HepG2 (cell line): Measurements from ENCODE around the gene DDX23. TPM values are rescaled to one million over a fixed set of nuclear protein-coding genes. Genes with fewer than 3 reads are reported as not detected.

Experiments used
- GPN1 ChIP-seq: sonication (generic); formaldehyde crosslinking; IDR thresholded peaks from 2 replicates; pipeline ENCODE4 v1.5.1; 2020; ENCODE audit warnings: missing genetic modification reagents, borderline replicate concordance
- HOXA9 ChIP-seq: sonication (generic); formaldehyde crosslinking; IDR thresholded peaks from 2 replicates; pipeline ENCODE4 v1.8.1; 2022; ENCODE audit warnings: missing genetic modification reagents, mild to moderate bottlenecking, moderate library complexity, borderline replicate concordance
- IRX3 ChIP-seq: sonication (generic); formaldehyde crosslinking; IDR thresholded peaks from 2 replicates; pipeline ENCODE4 v1.8.1; 2023; ENCODE audit warnings: mild to moderate bottlenecking, low read depth, missing genetic modification reagents, borderline replicate concordance
- KDM3A ChIP-seq: IDR thresholded peaks from 2 replicates; pipeline ENCODE4 v1.6.1; 2018; ENCODE audit warnings: low read depth, missing compliant biosample characterization
- MAFG ChIP-seq: sonication (generic); formaldehyde crosslinking; IDR thresholded peaks from 2 replicates; pipeline ENCODE4 v1.5.1; 2020; ENCODE audit warnings: mild to moderate bottlenecking, missing genetic modification reagents
- RFX5 ChIP-seq: IDR thresholded peaks from 2 replicates; pipeline ENCODE4 v1.6.1; 2011; ENCODE audit warnings: low read depth, low read length, improper control_type of control experiment
- SIN3B ChIP-seq: fragments of 150-350 bp; IDR thresholded peaks from 2 replicates; pipeline ENCODE4 v1.6.1; 2014; ENCODE audit warnings: low read length
- ZNF446 ChIP-seq: sonication (generic); formaldehyde crosslinking; IDR thresholded peaks from 2 replicates; pipeline ENCODE4 v1.5.0; 2020; ENCODE audit warnings: mild to moderate bottlenecking, missing genetic modification reagents
- ZNF546 ChIP-seq: sonication (generic); formaldehyde crosslinking; conservative IDR thresholded peaks from 2 replicates; pipeline ENCODE4 v1.8.1; 2023; ENCODE audit warnings: mild to moderate bottlenecking, missing genetic modification reagents
- ZZZ3 ChIP-seq: sonication (generic); formaldehyde crosslinking; IDR thresholded peaks from 2 replicates; pipeline ENCODE4 v1.4.0; 2020; ENCODE audit warnings: missing genetic modification reagents, mild to moderate bottlenecking, borderline replicate concordance
- polyA plus RNA-seq, 8 experiments: library from polyadenylated mRNA; depleted of rRNA in 3 of 8; stranded (reverse) in 7 of 8; unstranded in 1 of 8; fragments of >200 nt; fragmentation: Illumina TruSeq in 4 of 8; extraction: Trizol in 4 of 8; gene quantifications; 2 replicates each; pipeline versions ENCODE4 v1.2.1 to v1.2.3, GENCODE V29; 2011 to 2016; ENCODE audit warnings: low read depth in 4 of 8, missing spikeins in 1 of 8, mixed read lengths in 1 of 8; ENCODE audit not compliant: insufficient read depth in 1 of 8
- total RNA-seq, 5 experiments: library from RNA; depleted of rRNA; stranded (reverse); fragments of >200 nt; fragmentation: Illumina TruSeq; extraction: Trizol; gene quantifications; 2 replicates each; pipeline ENCODE4 v1.2.3, GENCODE V29; 2016; ENCODE audit warnings: low read depth in 1 of 5
- TF ChIP-seq, protein P1 (sequence below): IDR thresholded peaks from 2 replicates; pipeline ENCODE4 v1.6.1; 2016; ENCODE audit warnings: missing compliant biosample characterization, missing genetic modification reagents, borderline replicate concordance
- TF ChIP-seq, protein P2 (sequence below): sonication (generic); formaldehyde crosslinking; IDR thresholded peaks from 2 replicates; pipeline ENCODE4 v1.5.0; 2020; ENCODE audit warnings: mild to moderate bottlenecking, missing genetic modification reagents, borderline replicate concordance
- TF ChIP-seq, protein P3 (sequence below): IDR thresholded peaks from 2 replicates; pipeline ENCODE4 v1.6.1; 2016; ENCODE audit warnings: missing compliant biosample characterization, missing genetic modification reagents, borderline replicate concordance
- TF ChIP-seq, protein P4 (sequence below): sonication (generic); formaldehyde crosslinking; IDR thresholded peaks from 2 replicates; pipeline ENCODE4 v1.4.0; 2020; ENCODE audit warnings: mild to moderate bottlenecking, missing genetic modification reagents
- TF ChIP-seq, protein P5 (sequence below): sonication (generic); formaldehyde crosslinking; IDR thresholded peaks from 2 replicates; pipeline ENCODE4 v1.5.0; 2020; ENCODE audit warnings: missing genetic modification reagents

DDX23 gene
- total and polyA plus RNA-seq, 2 of the 13 experiments (the other 11 are each of a cell fraction or from before 2014, with no cell fraction given) = 35.7 to 90.0 TPM

DNA sequence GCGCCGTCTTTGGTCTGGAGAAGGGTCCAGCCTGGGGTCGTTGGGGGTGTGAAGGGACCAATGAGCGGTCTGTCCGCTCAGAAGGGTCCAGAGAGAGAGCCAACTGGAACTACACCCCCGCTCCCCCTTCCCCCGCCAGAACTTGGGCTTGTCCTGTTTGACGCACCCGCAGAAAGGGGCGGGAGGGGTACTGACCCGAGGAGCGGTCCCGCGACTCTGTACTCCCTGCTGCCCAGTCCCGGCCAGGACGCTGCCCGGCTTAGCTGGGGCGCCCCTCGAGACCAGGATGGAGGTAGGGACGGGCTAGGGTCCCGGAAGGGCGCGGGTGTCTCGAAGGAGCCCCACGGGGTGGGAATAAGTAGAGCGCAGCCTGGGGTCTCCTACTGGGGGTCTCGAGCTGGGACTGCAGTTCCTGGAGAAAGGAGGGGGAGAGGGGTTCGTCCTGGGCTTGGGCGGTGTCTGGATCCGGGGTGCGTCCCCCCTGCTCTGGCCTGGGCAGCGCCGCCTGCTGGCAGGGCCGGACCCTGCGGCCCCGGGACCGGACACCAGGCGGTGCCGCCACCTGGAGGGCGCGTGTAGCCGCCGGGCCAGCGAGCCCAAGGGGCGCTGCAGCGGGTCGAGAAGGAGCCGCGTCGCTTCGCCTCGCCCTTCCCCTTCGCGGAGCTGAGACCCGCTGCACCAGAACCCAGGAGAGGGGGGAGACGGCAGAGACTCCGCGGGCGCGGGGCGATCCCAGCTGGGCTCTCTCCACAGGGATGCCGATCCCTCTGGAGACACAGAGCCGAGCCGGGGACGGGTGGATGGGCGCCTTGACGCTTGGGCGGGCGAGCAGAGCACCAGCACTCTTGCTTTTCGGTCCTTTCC lies 37.5 kb downstream of the DDX23 start (continued):
- TF ChIP-seq MAFG (CRISPR knock-in tag) (no peak), IRX3 (no peak), ZZZ3 (CRISPR knock-in tag) (no peak), ZNF546 (no peak; the same call in none of the 2 replicates), RFX5 (no peak), SIN3B (no peak), KDM3A (CRISPR knock-in tag) (0 out of 2 replicates have a peak, but pooled peaks have one; percentile 20), HOXA9 (CRISPR knock-in tag) (no peak), GPN1 (CRISPR knock-in tag) (no peak), ZNF446 (CRISPR knock-in tag) (no peak)
- TF ChIP-seq, protein P1, sequence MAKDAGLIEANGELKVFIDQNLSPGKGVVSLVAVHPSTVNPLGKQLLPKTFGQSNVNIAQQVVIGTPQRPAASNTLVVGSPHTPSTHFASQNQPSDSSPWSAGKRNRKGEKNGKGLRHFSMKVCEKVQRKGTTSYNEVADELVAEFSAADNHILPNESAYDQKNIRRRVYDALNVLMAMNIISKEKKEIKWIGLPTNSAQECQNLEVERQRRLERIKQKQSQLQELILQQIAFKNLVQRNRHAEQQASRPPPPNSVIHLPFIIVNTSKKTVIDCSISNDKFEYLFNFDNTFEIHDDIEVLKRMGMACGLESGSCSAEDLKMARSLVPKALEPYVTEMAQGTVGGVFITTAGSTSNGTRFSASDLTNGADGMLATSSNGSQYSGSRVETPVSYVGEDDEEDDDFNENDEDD (CRISPR knock-in tag) = peak; percentile 64; the same call in 1 of the 2 replicates
- TF ChIP-seq, protein P2, sequence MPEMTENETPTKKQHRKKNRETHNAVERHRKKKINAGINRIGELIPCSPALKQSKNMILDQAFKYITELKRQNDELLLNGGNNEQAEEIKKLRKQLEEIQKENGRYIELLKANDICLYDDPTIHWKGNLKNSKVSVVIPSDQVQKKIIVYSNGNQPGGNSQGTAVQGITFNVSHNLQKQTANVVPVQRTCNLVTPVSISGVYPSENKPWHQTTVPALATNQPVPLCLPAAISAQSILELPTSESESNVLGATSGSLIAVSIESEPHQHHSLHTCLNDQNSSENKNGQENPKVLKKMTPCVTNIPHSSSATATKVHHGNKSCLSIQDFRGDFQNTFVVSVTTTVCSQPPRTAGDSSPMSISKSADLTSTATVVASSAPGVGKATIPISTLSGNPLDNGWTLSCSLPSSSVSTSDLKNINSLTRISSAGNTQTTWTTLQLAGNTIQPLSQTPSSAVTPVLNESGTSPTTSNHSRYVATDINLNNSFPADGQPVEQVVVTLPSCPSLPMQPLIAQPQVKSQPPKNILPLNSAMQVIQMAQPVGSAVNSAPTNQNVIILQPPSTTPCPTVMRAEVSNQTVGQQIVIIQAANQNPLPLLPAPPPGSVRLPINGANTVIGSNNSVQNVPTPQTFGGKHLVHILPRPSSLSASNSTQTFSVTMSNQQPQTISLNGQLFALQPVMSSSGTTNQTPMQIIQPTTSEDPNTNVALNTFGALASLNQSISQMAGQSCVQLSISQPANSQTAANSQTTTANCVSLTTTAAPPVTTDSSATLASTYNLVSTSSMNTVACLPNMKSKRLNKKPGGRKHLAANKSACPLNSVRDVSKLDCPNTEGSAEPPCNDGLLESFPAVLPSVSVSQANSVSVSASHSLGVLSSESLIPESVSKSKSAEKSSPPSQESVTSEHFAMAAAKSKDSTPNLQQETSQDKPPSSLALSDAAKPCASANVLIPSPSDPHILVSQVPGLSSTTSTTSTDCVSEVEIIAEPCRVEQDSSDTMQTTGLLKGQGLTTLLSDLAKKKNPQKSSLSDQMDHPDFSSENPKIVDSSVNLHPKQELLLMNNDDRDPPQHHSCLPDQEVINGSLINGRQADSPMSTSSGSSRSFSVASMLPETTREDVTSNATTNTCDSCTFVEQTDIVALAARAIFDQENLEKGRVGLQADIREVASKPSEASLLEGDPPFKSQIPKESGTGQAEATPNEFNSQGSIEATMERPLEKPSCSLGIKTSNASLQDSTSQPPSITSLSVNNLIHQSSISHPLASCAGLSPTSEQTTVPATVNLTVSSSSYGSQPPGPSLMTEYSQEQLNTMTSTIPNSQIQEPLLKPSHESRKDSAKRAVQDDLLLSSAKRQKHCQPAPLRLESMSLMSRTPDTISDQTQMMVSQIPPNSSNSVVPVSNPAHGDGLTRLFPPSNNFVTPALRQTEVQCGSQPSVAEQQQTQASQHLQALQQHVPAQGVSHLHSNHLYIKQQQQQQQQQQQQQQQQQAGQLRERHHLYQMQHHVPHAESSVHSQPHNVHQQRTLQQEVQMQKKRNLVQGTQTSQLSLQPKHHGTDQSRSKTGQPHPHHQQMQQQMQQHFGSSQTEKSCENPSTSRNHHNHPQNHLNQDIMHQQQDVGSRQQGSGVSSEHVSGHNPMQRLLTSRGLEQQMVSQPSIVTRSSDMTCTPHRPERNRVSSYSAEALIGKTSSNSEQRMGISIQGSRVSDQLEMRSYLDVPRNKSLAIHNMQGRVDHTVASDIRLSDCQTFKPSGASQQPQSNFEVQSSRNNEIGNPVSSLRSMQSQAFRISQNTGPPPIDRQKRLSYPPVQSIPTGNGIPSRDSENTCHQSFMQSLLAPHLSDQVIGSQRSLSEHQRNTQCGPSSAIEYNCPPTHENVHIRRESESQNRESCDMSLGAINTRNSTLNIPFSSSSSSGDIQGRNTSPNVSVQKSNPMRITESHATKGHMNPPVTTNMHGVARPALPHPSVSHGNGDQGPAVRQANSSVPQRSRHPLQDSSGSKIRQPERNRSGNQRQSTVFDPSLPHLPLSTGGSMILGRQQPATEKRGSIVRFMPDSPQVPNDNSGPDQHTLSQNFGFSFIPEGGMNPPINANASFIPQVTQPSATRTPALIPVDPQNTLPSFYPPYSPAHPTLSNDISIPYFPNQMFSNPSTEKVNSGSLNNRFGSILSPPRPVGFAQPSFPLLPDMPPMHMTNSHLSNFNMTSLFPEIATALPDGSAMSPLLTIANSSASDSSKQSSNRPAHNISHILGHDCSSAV (CRISPR knock-in tag) = no peak
- TF ChIP-seq, protein P3, sequence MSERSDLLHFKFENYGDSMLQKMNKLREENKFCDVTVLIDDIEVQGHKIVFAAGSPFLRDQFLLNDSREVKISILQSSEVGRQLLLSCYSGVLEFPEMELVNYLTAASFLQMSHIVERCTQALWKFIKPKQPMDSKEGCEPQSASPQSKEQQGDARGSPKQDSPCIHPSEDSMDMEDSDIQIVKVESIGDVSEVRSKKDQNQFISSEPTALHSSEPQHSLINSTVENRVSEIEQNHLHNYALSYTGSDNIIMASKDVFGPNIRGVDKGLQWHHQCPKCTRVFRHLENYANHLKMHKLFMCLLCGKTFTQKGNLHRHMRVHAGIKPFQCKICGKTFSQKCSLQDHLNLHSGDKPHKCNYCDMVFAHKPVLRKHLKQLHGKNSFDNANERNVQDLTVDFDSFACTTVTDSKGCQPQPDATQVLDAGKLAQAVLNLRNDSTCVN = no peak
- TF ChIP-seq, protein P4, sequence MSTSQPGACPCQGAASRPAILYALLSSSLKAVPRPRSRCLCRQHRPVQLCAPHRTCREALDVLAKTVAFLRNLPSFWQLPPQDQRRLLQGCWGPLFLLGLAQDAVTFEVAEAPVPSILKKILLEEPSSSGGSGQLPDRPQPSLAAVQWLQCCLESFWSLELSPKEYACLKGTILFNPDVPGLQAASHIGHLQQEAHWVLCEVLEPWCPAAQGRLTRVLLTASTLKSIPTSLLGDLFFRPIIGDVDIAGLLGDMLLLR (CRISPR knock-in tag) = peak; percentile 69; the same call in 1 of the 2 replicates
- TF ChIP-seq, protein P5, sequence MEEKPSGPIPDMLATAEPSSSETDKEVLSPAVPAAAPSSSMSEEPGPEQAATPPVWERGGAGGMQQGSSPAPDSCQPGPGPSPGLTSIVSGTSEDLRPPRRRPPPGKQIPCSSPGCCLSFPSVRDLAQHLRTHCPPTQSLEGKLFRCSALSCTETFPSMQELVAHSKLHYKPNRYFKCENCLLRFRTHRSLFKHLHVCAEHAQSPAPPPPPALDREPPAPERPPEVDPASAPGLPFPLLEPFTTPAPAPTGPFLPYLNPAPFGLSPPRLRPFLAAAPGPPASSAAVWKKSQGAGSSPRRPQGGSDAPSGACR (CRISPR knock-in tag) = no peak
